ENCODE results near the gene SLFN5. TPM values are rescaled to one million over a fixed set of nuclear protein-coding genes. Genes with fewer than 3 reads are reported as not detected.

Gene SLFN5
- total and polyA plus RNA-seq, 2 of the 13 experiments (the other 11 are each of a cell fraction or from before 2014, with no cell fraction given), result 0.25 to 0.35 TPM

DNA sequence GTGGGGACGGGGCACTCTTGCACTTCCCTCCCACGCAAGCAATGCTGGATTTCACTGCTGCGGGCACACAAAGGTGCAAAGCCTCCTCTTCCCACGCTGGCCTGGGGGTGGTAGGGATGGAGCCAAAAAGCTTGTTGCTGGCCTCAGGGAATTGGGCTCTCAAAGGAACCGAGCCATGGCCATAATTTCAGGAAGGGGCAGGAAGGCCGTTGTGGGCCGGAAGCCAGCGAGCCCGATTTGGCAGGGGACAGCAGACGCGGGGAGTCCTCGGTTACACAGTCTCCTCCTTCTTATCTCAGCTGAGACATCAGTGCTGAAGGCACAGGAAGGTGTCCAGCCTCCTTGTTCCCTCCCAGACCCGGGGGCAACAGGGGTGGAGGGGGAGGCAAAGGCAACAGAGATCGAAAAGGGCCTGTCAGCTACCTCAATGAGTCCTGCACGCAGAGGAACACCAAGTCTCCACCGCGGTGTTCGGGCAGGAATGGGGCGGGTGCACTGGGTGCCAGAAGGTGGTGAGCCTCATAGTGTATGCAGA, 71.1 kb downstream of the SLFN5 start:
- no TSS peak for BruUV-seq (replicated peaks)
- ChIA-PET CTCF (ENCODE audit: low intra/inter-chr PET ratio, low total read pairs) (interaction anchor here (3.0 kb wide), 1 partner anchor 219 kb away, joined by 26 read pairs; no protein-coding TSS in a partner anchor), POLR2A (no interaction called here)
- Histone ChIP-seq H3K4me1 (ENCODE audit: insufficient read depth, low read length) (no peaks in the 10 kb centered on the region), H3K9me3 (ENCODE audit: low read length) (no peaks in the 10 kb centered on the region), H3K4me3 (replicated peaks in 1 of 3; ENCODE audit: insufficient read depth in 1 of 3, low read depth in 2 of 3, low read length in 3 of 3) (no peak overlapping the region), H2AFZ (ENCODE audit: low read length) (no peak overlapping the region), H3K36me3 (replicated peaks in 1 of 2; ENCODE audit: control insufficient read depth in 1 of 2, insufficient read depth in 2 of 2, low read length in 2 of 2) (no peaks in the 10 kb centered on the region), H3K4me2 (ENCODE audit: low read depth, low read length) (no peak overlapping the region), H4K20me1 (ENCODE audit: insufficient read depth, low read length) (no peaks in the 10 kb centered on the region), H3K9ac (ENCODE audit: insufficient read depth, low read depth, low read length) (no peak overlapping the region), H3K27me3 (ENCODE audit: control insufficient read depth in 1 of 2, insufficient read depth in 2 of 2, low read length in 2 of 2) (no peaks in the 10 kb centered on the region; a peak in 1 of 5 replicates), H3K27ac (ENCODE audit: extremely low read length, insufficient read depth, low read length) (no peak overlapping the region), H3K79me2 (ENCODE audit: insufficient read depth, low read length) (no peaks in the 10 kb centered on the region)
- TF ChIP-seq ZNF33B (CRISPR knock-in tag; IDR thresholded peaks at IDR 0.05) (no peak), ZNF737 (CRISPR knock-in tag; IDR thresholded peaks at IDR 0.05; ENCODE audit: borderline replicate concordance) (no peak), ZNF205 (CRISPR knock-in tag; IDR thresholded peaks at IDR 0.05) (no peak), ZNF10 (CRISPR knock-in tag; IDR thresholded peaks at IDR 0.05; ENCODE audit: borderline replicate concordance, low read depth) (no peak), GABPB1 (CRISPR knock-in tag; IDR thresholded peaks at IDR 0.05) (no peak), ZFP82 (CRISPR knock-in tag; IDR thresholded peaks at IDR 0.05; ENCODE audit: borderline replicate concordance) (no peak), ZNF747 (CRISPR knock-in tag; IDR thresholded peaks at IDR 0.05; ENCODE audit: borderline replicate concordance) (no peak), ZSCAN22 (CRISPR knock-in tag; IDR thresholded peaks at IDR 0.05) (no peak), KDM2A (CRISPR knock-in tag; IDR thresholded peaks at IDR 0.05; ENCODE audit: borderline replicate concordance, low read depth) (no peak)
- TF ChIP-seq, protein P1, sequence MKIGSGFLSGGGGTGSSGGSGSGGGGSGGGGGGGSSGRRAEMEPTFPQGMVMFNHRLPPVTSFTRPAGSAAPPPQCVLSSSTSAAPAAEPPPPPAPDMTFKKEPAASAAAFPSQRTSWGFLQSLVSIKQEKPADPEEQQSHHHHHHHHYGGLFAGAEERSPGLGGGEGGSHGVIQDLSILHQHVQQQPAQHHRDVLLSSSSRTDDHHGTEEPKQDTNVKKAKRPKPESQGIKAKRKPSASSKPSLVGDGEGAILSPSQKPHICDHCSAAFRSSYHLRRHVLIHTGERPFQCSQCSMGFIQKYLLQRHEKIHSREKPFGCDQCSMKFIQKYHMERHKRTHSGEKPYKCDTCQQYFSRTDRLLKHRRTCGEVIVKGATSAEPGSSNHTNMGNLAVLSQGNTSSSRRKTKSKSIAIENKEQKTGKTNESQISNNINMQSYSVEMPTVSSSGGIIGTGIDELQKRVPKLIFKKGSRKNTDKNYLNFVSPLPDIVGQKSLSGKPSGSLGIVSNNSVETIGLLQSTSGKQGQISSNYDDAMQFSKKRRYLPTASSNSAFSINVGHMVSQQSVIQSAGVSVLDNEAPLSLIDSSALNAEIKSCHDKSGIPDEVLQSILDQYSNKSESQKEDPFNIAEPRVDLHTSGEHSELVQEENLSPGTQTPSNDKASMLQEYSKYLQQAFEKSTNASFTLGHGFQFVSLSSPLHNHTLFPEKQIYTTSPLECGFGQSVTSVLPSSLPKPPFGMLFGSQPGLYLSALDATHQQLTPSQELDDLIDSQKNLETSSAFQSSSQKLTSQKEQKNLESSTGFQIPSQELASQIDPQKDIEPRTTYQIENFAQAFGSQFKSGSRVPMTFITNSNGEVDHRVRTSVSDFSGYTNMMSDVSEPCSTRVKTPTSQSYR (CRISPR knock-in tag; IDR thresholded peaks at IDR 0.05; ENCODE audit: borderline replicate concordance), result no peak
- TF ChIP-seq, protein P2, sequence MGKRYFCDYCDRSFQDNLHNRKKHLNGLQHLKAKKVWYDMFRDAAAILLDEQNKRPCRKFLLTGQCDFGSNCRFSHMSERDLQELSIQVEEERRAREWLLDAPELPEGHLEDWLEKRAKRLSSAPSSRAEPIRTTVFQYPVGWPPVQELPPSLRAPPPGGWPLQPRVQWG (CRISPR knock-in tag; IDR thresholded peaks at IDR 0.05; ENCODE audit: borderline replicate concordance, low read depth), result no peak
- TF ChIP-seq, protein P3, sequence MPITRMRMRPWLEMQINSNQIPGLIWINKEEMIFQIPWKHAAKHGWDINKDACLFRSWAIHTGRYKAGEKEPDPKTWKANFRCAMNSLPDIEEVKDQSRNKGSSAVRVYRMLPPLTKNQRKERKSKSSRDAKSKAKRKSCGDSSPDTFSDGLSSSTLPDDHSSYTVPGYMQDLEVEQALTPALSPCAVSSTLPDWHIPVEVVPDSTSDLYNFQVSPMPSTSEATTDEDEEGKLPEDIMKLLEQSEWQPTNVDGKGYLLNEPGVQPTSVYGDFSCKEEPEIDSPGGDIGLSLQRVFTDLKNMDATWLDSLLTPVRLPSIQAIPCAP (CRISPR knock-in tag; IDR thresholded peaks at IDR 0.05; ENCODE audit: low read depth), result no peak
- TF ChIP-seq, protein P4, sequence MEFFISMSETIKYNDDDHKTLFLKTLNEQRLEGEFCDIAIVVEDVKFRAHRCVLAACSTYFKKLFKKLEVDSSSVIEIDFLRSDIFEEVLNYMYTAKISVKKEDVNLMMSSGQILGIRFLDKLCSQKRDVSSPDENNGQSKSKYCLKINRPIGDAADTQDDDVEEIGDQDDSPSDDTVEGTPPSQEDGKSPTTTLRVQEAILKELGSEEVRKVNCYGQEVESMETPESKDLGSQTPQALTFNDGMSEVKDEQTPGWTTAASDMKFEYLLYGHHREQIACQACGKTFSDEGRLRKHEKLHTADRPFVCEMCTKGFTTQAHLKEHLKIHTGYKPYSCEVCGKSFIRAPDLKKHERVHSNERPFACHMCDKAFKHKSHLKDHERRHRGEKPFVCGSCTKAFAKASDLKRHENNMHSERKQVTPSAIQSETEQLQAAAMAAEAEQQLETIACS (CRISPR knock-in tag; IDR thresholded peaks at IDR 0.05), result no peak
- FAIRE-seq (no peak), ATAC-seq (no peak), DNase-seq (ENCODE audit: low spot score) (no peak)
- WGBS (ENCODE audit: low lambda C conversion rate), result 52% methylated on average over 12 of the region's 19 CpGs
- in situ Hi-C loops (cut with HindIII; ENCODE audit: extremely low pct_ligation_motif_present, low pct_unique_long_range_greater_than_20kb) (loop anchor here (5.0 to 25.0 kb wide), 2 partner anchors 223 to 423 kb away; partner anchors contain the start of genes RASL10B and SLFN12L), intact Hi-C loops (cut with micrococcal nuclease; ENCODE audit: unreplicated experiment) (no loop called here)
